ENCODE results near the gene NRTN. TPM values are rescaled to one million over a fixed set of nuclear protein-coding genes. Genes with fewer than 3 reads are reported as not detected.
A peak's percentile ranks its signal among the peaks of the same experiment; 100 is the strongest.

NRTN gene
- polyA plus RNA-seq, 3 donors = not detected

DNA sequence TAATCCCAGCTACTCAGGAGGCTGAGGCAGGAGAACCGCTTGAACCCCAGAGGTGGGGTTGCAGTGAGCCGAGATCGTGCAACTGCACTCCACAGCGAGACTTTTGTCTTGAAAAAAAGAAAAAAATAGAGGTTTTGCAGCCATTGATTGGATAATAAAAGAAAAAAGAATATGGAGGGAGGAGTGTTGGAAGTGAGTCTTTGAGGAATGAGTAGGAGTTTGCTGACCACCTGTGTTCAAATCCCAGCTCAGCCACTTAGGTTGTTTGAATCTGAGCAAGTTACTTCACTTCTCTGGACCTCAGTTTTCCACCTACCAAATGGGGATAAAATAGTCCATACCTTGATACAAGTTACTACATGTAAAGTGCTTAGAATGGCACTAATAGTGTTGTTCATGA, 6.2 kb downstream of the NRTN start:
- DNase-seq = no peak
- Mint-ChIP-seq H3K36me3 (no peaks in the 10 kb centered on the region), H3K4me1 (peaks cover 8% of the 10 kb centered on the region), H3K27me3 (ENCODE audit: low read depth in 3 of 3) (peaks cover 15 to 25% (median 20%) of the 10 kb centered on the region in 3 donors), H3K9me3 (peaks cover 0 to 9% (median 5%) of the 10 kb centered on the region in 7 donors), H3K4me3 (no peak overlapping the region), H3K27ac (peak overlapping the region in 1 of 7 donors; percentile 15)
- Histone ChIP-seq H3K36me3 (replicated peaks in 1 of 2; ENCODE audit: control insufficient read depth in 1 of 2, insufficient read depth in 2 of 2, low read length in 2 of 2) (no peaks in the 10 kb centered on the region), H3K9ac (ENCODE audit: insufficient read depth, low read length, poor library complexity, severe bottlenecking) (no peak overlapping the region), H3K4me3 (replicated peaks in 1 of 3; ENCODE audit: low read depth in 2 of 3, low read length in 3 of 3) (no peak overlapping the region), H2AFZ (ENCODE audit: insufficient read depth, low read depth, low read length, poor library complexity, severe bottlenecking) (no peak overlapping the region), H3K27me3 (ENCODE audit: control insufficient read depth in 2 of 2, insufficient read depth in 2 of 2, low read length in 2 of 2) (peaks cover 0 to 10% of the 10 kb centered on the region in 2 donors), H3K79me2 (ENCODE audit: insufficient read depth, low read length) (no peaks in the 10 kb centered on the region), H3K9me3 (replicated peaks in 1 of 2; ENCODE audit: control insufficient read depth in 1 of 2, insufficient read depth in 1 of 2, low read length in 2 of 2) (peaks cover 3 to 10% of the 10 kb centered on the region in 2 donors), H3K4me1 (ENCODE audit: control insufficient read depth in 1 of 2, insufficient read depth in 2 of 2, low read length in 2 of 2) (no peaks in the 10 kb centered on the region), H4K20me1 (ENCODE audit: insufficient read depth, low read length) (no peaks in the 10 kb centered on the region), H3K4me2 (replicated peaks; ENCODE audit: extremely low read depth, low read length, poor library complexity, severe bottlenecking) (no peak overlapping the region), H3K27ac (ENCODE audit: low read depth in 1 of 2, low read length in 2 of 2) (no peak overlapping the region)
- no peak for TF ChIP-seq CTCF (IDR thresholded peaks at IDR 0.05)
- intact Hi-C loops (cut with micrococcal nuclease) = no loop called here
- WGBS (ENCODE audit: insufficient coverage) = 86% methylated on average over 3 of the region's 4 CpGs

- no peaks in the 10 kb centered on the region for H3K36me3 Mint-ChIP-seq
- no peak overlapping the region for H3K4me3 ChIP-seq (replicated peaks in 1 of 3; ENCODE audit: low read depth in 2 of 3, low read length in 3 of 3)
- H4K20me1 ChIP-seq (ENCODE audit: insufficient read depth, low read length) = no peaks in the 10 kb centered on the region
- peaks cover 1% of the 10 kb centered on the region for H3K4me1 Mint-ChIP-seq
- 89% methylated on average over 4 of the region's 9 CpGs for WGBS (ENCODE audit: insufficient coverage)
- no peaks in the 10 kb centered on the region for H3K9me3 ChIP-seq (replicated peaks in 1 of 2; ENCODE audit: control insufficient read depth in 1 of 2, insufficient read depth in 1 of 2, low read length in 2 of 2)
- peaks cover 0 to 4% (median 0%) of the 10 kb centered on the region in 7 donors for H3K9me3 Mint-ChIP-seq
- no peak for DNase-seq
- no peak overlapping the region for H3K27ac ChIP-seq (ENCODE audit: low read depth in 1 of 2, low read length in 2 of 2)
- H3K4me3 Mint-ChIP-seq = no peak overlapping the region
- peak overlapping the region in 1 of 7 donors; percentile 56 for H3K27ac Mint-ChIP-seq
- no peak overlapping the region for H3K9ac ChIP-seq (ENCODE audit: insufficient read depth, low read length, poor library complexity, severe bottlenecking)
- H3K4me1 ChIP-seq (ENCODE audit: control insufficient read depth in 1 of 2, insufficient read depth in 2 of 2, low read length in 2 of 2) = no peaks in the 10 kb centered on the region
- H3K27me3 Mint-ChIP-seq (ENCODE audit: low read depth in 3 of 3) = peaks cover 1 to 12% (median 6%) of the 10 kb centered on the region in 3 donors
- H3K27me3 ChIP-seq (ENCODE audit: control insufficient read depth in 2 of 2, insufficient read depth in 2 of 2, low read length in 2 of 2) = no peaks in the 10 kb centered on the region
- TF ChIP-seq CTCF (IDR thresholded peaks at IDR 0.05) = no peak
- intact Hi-C loops (cut with micrococcal nuclease) = no loop called here
- no peaks in the 10 kb centered on the region for H3K36me3 ChIP-seq (replicated peaks in 1 of 2; ENCODE audit: control insufficient read depth in 1 of 2, insufficient read depth in 2 of 2, low read length in 2 of 2)
- no peaks in the 10 kb centered on the region for H3K79me2 ChIP-seq (ENCODE audit: insufficient read depth, low read length)
- H3K4me2 ChIP-seq (replicated peaks; ENCODE audit: extremely low read depth, low read length, poor library complexity, severe bottlenecking) = no peak overlapping the region
- H2AFZ ChIP-seq (ENCODE audit: insufficient read depth, low read depth, low read length, poor library complexity, severe bottlenecking) = no peak overlapping the region
Observed at GRCh38 chr19:5814123-5814851, 9.4 kb downstream of the NRTN start.
